Loucy (cell line): Measurements from ENCODE around the gene AIG1.
"Not testable (repeated sequence)": the region's sequence is repeated elsewhere in the genome, so short reads cannot be mapped to it uniquely, and the experiment has no call there.

ENCODE experiments used
- H2AFZ ChIP-seq: fragments of 200-600 bp; sonication (generic); 2 replicates; pipeline ENCODE4 v1.6.0; 2016; ENCODE audit warnings: antibody characterized with exemption, mild to moderate bottlenecking, low read length, moderate library complexity
- H3F3A ChIP-seq: fragments of 200-600 bp; 2 replicates; pipeline ENCODE4 v1.6.0; 2016; ENCODE audit warnings: antibody characterized with exemption, low read depth, mild to moderate bottlenecking
- H3K27me3 ChIP-seq: fragments of 200-600 bp; sonication (generic); 2 replicates; pipeline ENCODE4 v1.6.1; 2014; ENCODE audit warnings: low read length, mild to moderate bottlenecking; ENCODE audit not compliant: insufficient read depth, poor library complexity, severe bottlenecking
- H3K36me3 ChIP-seq: fragments of 200-600 bp; sonication (generic); 2 replicates; pipeline ENCODE4 v1.6.1; 2016; ENCODE audit warnings: low read length; ENCODE audit not compliant: insufficient read depth
- H3K4me1 ChIP-seq: fragments of 200-600 bp; sonication (generic); 2 replicates; pipeline ENCODE4 v1.5.1; 2014; ENCODE audit warnings: low read length, mild to moderate bottlenecking; ENCODE audit not compliant: insufficient read depth, poor library complexity, severe bottlenecking
- H3K4me2 ChIP-seq: fragments of 200-600 bp; sonication (generic); 2 replicates; pipeline ENCODE4 v1.6.0; 2014; ENCODE audit warnings: antibody characterized with exemption, low read length, low read depth, mild to moderate bottlenecking; ENCODE audit not compliant: poor library complexity, severe bottlenecking
- H3K4me3 ChIP-seq: fragments of 200-600 bp; sonication (generic); 2 replicates; pipeline ENCODE4 v1.5.1; 2014; ENCODE audit warnings: low read length, mild to moderate bottlenecking, mixed read lengths; ENCODE audit not compliant: poor library complexity, severe bottlenecking
- H3K79me2 ChIP-seq: fragments of 200-600 bp; sonication (generic); 2 replicates; pipeline ENCODE4 v1.6.1; 2014; ENCODE audit warnings: low read length; ENCODE audit not compliant: insufficient read depth
- H3K9ac ChIP-seq: fragments of 200-600 bp; sonication (generic); 2 replicates; pipeline ENCODE4 v1.6.0; 2014; ENCODE audit warnings: mild to moderate bottlenecking, low read depth, low read length, moderate library complexity; ENCODE audit not compliant: poor library complexity, severe bottlenecking
- H3K9me2 ChIP-seq: fragments of 200-600 bp; sonication (generic); replicated peaks from 2 replicates; pipeline ENCODE4 v1.6.1; 2016; ENCODE audit warnings: low read depth, low read length, mixed read lengths
- H3K9me3 ChIP-seq: fragments of 200-600 bp; sonication (generic); 2 replicates; pipeline ENCODE4 v1.6.1; 2014; ENCODE audit warnings: mild to moderate bottlenecking, antibody characterized with exemption, low read length, low read depth; ENCODE audit not compliant: insufficient read depth
- H4K20me1 ChIP-seq: fragments of 200-600 bp; sonication (generic); 2 replicates; pipeline ENCODE4 v1.6.0; 2014; ENCODE audit warnings: antibody characterized with exemption, low read length, mild to moderate bottlenecking; ENCODE audit not compliant: insufficient read depth, poor library complexity, severe bottlenecking
- EZH2phosphoT487 ChIP-seq: fragments of 200-600 bp; IDR thresholded peaks from 2 replicates; pipeline ENCODE4 v1.6.1; 2018; ENCODE audit warnings: antibody characterized with exemption, mild to moderate bottlenecking, moderate library complexity, borderline replicate concordance
- TF ChIP-seq, protein P1 (sequence below): fragments of 200-600 bp; sonication (generic); conservative IDR thresholded peaks from 2 replicates; pipeline ENCODE4 v1.5.1; 2014; ENCODE audit warnings: mild to moderate bottlenecking, antibody characterized with exemption, low read length

AIG1 gene

DNA sequence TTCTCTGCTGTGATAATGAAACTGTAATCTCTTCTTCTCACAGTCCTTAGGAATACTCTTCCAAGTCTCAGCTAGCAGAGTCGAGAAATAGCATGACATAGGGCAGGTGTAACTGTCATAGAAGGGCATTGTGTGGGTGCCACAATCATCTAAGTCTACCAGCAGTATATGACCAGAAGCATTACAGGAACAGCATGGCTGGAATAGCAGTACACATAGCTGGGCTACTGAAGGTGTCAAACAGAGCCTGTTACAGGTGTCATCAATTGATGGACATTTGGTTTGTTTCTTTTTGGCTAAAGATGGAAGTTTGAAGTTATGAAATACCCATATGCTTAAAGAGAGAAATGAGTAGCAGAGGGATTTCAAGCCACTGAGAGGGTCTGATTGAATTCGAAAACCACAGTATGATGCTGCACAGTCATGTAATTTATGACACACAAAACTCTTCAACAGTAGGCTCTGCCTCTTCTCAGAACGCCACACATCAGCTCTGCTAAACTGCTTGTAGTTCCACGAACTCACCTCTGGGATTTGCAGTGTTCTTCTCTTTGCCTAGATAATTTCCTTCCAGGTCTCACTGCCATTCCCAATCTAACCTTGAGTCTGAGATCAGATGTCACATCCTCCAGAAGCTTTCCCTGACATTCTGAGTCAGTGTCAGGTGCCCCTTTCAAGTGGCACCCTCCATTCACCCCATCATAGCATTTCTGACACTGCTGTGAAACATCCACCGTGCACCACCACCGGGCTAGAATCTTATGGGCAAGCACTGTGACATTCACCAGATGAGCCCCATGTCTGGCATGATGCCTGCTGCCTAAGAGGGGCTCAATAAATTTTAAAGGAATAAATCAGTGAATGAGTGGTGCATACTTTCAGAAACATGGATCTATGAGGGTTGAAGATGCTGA lies 238.8 kb downstream of the AIG1 start:
- Histone ChIP-seq H3K9ac (no peak overlapping the region), H3K4me1 (no peaks in the 10 kb centered on the region), H3K9me3 (no peaks in the 10 kb centered on the region), H3K36me3 (no peaks in the 10 kb centered on the region), H3F3A (no peaks in the 10 kb centered on the region), H3K27me3 (no peaks in the 10 kb centered on the region), H2AFZ (no peak overlapping the region), H3K4me3 (no peak overlapping the region), H3K4me2 (no peak overlapping the region), H3K9me2 (no peaks in the 10 kb centered on the region), H3K79me2 (no peaks in the 10 kb centered on the region), H4K20me1 (no peaks in the 10 kb centered on the region)
- no peak for TF ChIP-seq EZH2phosphoT487
- TF ChIP-seq, protein P1, sequence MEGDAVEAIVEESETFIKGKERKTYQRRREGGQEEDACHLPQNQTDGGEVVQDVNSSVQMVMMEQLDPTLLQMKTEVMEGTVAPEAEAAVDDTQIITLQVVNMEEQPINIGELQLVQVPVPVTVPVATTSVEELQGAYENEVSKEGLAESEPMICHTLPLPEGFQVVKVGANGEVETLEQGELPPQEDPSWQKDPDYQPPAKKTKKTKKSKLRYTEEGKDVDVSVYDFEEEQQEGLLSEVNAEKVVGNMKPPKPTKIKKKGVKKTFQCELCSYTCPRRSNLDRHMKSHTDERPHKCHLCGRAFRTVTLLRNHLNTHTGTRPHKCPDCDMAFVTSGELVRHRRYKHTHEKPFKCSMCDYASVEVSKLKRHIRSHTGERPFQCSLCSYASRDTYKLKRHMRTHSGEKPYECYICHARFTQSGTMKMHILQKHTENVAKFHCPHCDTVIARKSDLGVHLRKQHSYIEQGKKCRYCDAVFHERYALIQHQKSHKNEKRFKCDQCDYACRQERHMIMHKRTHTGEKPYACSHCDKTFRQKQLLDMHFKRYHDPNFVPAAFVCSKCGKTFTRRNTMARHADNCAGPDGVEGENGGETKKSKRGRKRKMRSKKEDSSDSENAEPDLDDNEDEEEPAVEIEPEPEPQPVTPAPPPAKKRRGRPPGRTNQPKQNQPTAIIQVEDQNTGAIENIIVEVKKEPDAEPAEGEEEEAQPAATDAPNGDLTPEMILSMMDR = no peak; the same call in 1 of the 2 replicates

DNA sequence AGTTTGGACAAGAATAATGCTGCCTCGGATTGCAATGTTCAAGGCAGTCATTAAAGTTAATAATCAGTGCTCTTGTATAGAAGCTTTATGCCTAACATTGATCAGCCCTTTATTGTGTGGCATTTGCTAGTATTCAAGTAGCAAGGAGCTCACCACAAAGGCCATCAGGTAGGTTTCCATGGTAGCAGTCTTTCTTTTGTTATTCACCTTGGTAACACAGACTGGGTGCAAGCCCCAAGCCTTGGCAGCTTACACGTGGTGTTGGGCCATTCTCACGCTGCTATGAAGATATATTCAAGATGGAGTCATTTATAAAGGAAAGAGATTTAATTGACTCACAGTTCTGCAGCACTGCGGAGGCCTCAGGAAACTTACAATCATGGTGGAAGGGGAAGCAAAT lies 240.5 kb downstream of the AIG1 start:
- Histone ChIP-seq H3K9me3 (no peaks in the 10 kb centered on the region), H3K4me1 (no peaks in the 10 kb centered on the region), H2AFZ (no peak overlapping the region), H3K9me2 (no peaks in the 10 kb centered on the region), H3F3A (no peaks in the 10 kb centered on the region), H3K79me2 (no peaks in the 10 kb centered on the region), H3K9ac (no peak overlapping the region), H3K27me3 (no peaks in the 10 kb centered on the region), H3K4me3 (no peak overlapping the region), H3K4me2 (no peak overlapping the region), H4K20me1 (no peaks in the 10 kb centered on the region), H3K36me3 (no peaks in the 10 kb centered on the region)
- TF ChIP-seq, protein P1 = no peak
- no peak for TF ChIP-seq EZH2phosphoT487

DNA sequence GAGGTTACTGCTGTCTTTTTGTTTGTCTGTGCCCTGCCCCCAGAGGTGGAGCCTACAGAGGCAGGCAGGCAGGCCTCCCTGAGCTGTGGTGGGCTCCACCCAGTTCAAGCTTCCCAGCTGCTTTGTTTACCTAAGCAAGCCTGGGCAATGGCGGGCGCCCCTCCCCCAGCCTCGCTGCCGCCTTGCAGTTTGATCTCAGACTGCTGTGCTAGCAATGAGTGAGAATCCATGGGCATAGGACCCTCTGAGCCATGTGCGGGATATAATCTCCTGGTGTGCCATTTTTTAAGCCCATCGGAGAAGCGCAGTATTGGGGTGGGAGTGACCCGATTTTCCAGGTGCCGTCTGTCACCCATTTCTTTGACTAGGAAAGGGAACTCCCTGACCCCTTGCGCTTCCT lies 247.1 kb downstream of the AIG1 start:
- not testable (repeated sequence) for H3K4me3 ChIP-seq, H3K4me2 ChIP-seq, H3K27me3 ChIP-seq, H4K20me1 ChIP-seq, H3K9me3 ChIP-seq, H3K4me1 ChIP-seq, H3K79me2 ChIP-seq, H3K9ac ChIP-seq, H3K9me2 ChIP-seq, H3K36me3 ChIP-seq, H2AFZ ChIP-seq, H3F3A ChIP-seq

DNA sequence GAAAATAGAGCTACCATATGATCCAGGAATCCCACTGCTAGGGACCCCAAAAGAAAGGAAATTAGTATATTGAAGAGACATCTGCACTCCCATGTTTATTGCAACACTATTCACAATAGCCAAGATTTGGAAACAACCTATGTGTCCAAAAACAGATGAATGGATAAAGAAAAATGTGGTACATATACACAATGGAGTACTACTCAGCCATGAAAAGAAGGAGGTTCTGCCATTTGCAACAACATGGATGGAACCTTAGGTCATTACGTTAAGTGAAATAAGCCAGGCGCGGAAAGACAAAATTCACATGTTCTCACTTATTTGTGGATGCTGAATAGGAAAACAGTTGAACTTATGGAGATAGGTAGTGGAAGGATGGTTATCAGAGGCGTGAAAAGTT lies 252.5 kb downstream of the AIG1 start:
- H3K36me3 ChIP-seq = no peaks in the 10 kb centered on the region
- H3K4me3 ChIP-seq = no peak overlapping the region
- TF ChIP-seq, protein P1 = no peak
- no peak for TF ChIP-seq EZH2phosphoT487
- no peaks in the 10 kb centered on the region for H3K27me3 ChIP-seq
- no peaks in the 10 kb centered on the region for H3F3A ChIP-seq
- H3K79me2 ChIP-seq = no peaks in the 10 kb centered on the region
- H3K9me3 ChIP-seq = 0 out of 2 replicates have a peak, but pooled peaks cover 2% of the 10 kb centered on the region
- no peaks in the 10 kb centered on the region for H3K4me1 ChIP-seq
- no peak overlapping the region for H2AFZ ChIP-seq
- no peaks in the 10 kb centered on the region for H4K20me1 ChIP-seq
- no peaks in the 10 kb centered on the region for H3K9me2 ChIP-seq
- no peak overlapping the region for H3K9ac ChIP-seq
- H3K4me2 ChIP-seq = no peak overlapping the region
